Brain microvascular endothelial cell (primary cell): ENCODE data around the gene CNNM3.
"Not testable (repeated sequence)": the region's sequence is repeated elsewhere in the genome, so short reads cannot be mapped to it uniquely, and the experiment has no call there.

Source experiments
- DNase-seq: peaks from one replicate; pipeline ENCODE4 v3.0.0-alpha.2; 2020
- H3K27ac ChIP-seq: fragments of 250-450 bp; sonication (Bioruptor Pico); 2 replicates; pipeline ENCODE4 v1.5.1; 2020; ENCODE audit warnings: mild to moderate bottlenecking, moderate library complexity
- H3K27me3 ChIP-seq: fragments of 250-450 bp; sonication (Bioruptor Pico); replicated peaks from 2 replicates; pipeline ENCODE4 v1.5.1; 2020; ENCODE audit warnings: mild to moderate bottlenecking
- H3K36me3 ChIP-seq: fragments of 250-450 bp; sonication (Bioruptor Pico); replicated peaks from 2 replicates; pipeline ENCODE4 v1.5.1; 2020; ENCODE audit warnings: mild to moderate bottlenecking
- H3K4me3 ChIP-seq: 2 replicates; pipeline ENCODE4 v1.5.1; 2011; ENCODE audit warnings: low read depth, mild to moderate bottlenecking, control low read depth, low read length, moderate library complexity
- CTCF ChIP-seq: IDR thresholded peaks from 2 replicates; pipeline ENCODE4 v1.5.1; 2011; ENCODE audit warnings: low read depth, mild to moderate bottlenecking, moderate library complexity, low read length, control low read depth, inconsistent platforms; ENCODE audit errors: missing control alignments
- in situ Hi-C: cut with HindIII; loops from 2 replicates; pipeline ENCODE4 v1.10.0; 2017; ENCODE audit warnings: low sequenced_read_pairs, low pct_ligation_motif_present

CNNM3 gene

DNA sequence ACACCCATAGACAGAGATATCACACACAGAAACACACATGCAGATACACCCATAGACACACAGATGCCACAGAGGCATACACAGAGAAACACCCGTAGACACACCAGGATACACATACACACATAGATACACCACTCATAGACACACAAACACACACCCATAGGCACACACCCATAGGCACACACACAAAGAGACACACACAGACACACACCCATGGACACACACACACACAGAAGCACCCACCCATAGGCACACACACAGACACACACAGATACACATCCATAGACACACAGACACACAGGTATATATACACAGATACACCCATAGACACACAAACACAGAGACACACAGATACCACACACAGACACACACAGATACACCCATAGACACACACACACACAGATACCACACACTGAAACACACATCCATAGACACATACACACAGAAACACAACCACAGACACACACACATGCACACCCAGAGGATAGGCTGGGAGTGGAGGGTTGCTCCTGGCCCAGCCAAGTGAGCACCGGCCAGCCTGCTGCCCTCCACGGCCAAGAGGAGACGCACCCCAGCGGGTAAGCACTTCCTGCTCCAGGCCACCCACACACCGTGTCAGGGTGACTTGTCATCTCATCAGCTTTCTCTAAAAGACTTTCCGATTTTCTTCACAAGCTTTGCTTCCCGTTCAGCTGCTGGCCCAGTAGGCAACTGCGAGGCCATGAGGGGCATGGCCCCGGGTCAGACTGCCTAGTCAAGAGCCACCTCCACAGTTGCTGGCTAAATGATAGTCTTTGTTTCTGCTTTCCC is 14.1 kb upstream of the CNNM3 start:
- H3K4me3 ChIP-seq, result no peak overlapping the region
- no peak overlapping the region for H3K27ac ChIP-seq
- in situ Hi-C loops, result no loop called here
- no peak for DNase-seq
- no peaks in the 10 kb centered on the region for H3K27me3 ChIP-seq
- TF ChIP-seq CTCF, result no peak
- no peaks in the 10 kb centered on the region for H3K36me3 ChIP-seq

GRCh38 chr2:96802721-96803120 is 13.3 kb upstream of the CNNM3 start:
- no peak overlapping the region for H3K27ac ChIP-seq
- H3K36me3 ChIP-seq, result no peaks in the 10 kb centered on the region

DNA sequence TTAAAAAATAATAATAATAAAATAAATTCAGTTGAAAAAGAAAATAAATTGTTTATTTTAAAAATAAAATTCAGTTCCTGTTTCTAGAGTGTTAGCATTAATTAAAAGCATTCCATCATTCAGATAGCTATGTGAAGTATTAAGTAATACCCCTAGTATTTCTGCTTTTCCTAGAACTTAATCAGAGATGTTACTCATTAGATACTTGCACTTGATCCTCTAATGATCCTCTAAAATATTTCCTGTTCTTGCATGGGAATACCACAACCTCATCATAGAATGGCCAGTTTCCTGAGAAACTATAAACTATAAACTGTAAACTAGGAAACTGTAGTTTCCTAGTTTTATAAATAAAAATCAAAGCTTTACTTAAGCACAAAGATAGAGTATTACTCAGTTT is 11.1 kb upstream of the CNNM3 start:
- in situ Hi-C loops, result no loop called here
- Histone ChIP-seq H3K36me3 (no peaks in the 10 kb centered on the region), H3K27me3 (no peaks in the 10 kb centered on the region), H3K4me3 (no peak overlapping the region), H3K27ac (no peak overlapping the region)
- no peak for DNase-seq
- TF ChIP-seq CTCF, result no peak

More at GRCh38 chr2:96802721-96803120, 13.3 kb upstream of the CNNM3 start:
- in situ Hi-C loops, result no loop called here
- no peak overlapping the region for H3K4me3 ChIP-seq
- TF ChIP-seq CTCF, result no peak
- no peak for DNase-seq
- no peaks in the 10 kb centered on the region for H3K27me3 ChIP-seq

- H3K36me3 ChIP-seq, H3K27me3 ChIP-seq, H3K27ac ChIP-seq, DNase-seq, in situ Hi-C loops, H3K4me3 ChIP-seq: not testable (repeated sequence)
These were observed 10.1 kb upstream of the CNNM3 start for GRCh38 chr2:96805946-96806345.

- TF ChIP-seq CTCF, result no peak
- H3K4me3 ChIP-seq, result no peak overlapping the region
- no peaks in the 10 kb centered on the region for H3K36me3 ChIP-seq
- no peak for DNase-seq
- in situ Hi-C loops, result no loop called here
- H3K27me3 ChIP-seq, result no peaks in the 10 kb centered on the region
- no peak overlapping the region for H3K27ac ChIP-seq
These were observed 9.5 kb upstream of the CNNM3 start for GRCh38 chr2:96806468-96807126.

DNA sequence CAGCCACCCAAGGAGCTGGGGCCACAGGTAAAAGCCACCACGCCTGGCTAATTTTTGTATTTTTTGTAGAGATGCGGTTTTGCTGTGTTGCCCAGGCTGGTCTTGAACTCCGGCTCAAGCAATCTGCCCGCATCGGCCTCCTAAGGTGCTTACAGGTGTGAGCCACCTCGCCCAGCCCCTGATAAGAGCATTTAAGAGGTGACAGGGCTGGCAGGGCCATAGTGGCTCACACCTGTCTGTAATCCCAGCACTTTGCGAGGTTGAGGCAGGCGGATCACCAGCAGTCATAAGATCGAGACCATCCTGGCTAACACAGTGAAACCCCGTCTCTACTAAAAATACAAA is 9.0 kb upstream of the CNNM3 start:
- Histone ChIP-seq H3K36me3 (no peaks in the 10 kb centered on the region), H3K4me3 (no peak overlapping the region), H3K27ac (no peak overlapping the region), H3K27me3 (no peaks in the 10 kb centered on the region)
- no peak for DNase-seq
- TF ChIP-seq CTCF, result no peak
- in situ Hi-C loops, result no loop called here
